Thyroid gland (tissue), 4 donors: ENCODE data around the gene RPTOR. TPM values are rescaled to one million over a fixed set of nuclear protein-coding genes. Genes with fewer than 3 reads are reported as not detected.

Experiments
- DNase-seq, 2 donors: peaks; one replicate each; pipeline ENCODE4 v3.0.0-alpha.2; 2019
- H3K27ac ChIP-seq, 3 donors: fragments of 200-600 bp; sonication (generic); 1 replicate in 2 of 3; 2 replicates in 1 of 3; pipeline ENCODE4 v1.5.1; 2016 to 2019; ENCODE audit warnings: mild to moderate bottlenecking in 1 of 3, moderate library complexity in 1 of 3
- H3K27me3 ChIP-seq: fragments of 200-600 bp; sonication (generic); one replicate; pipeline ENCODE4 v1.5.1; 2019
- H3K36me3 ChIP-seq, 2 donors: fragments of 200-600 bp; sonication (generic); one replicate each; pipeline ENCODE4 v1.5.1; 2016 to 2019
- H3K4me1 ChIP-seq, 2 donors: fragments of 200-600 bp; sonication (generic); one replicate each; pipeline ENCODE4 v1.5.1; 2017 to 2019
- H3K4me3 ChIP-seq, 3 donors: fragments of 200-600 bp; sonication (generic); replicated peaks in 1 of 3; 1 replicate in 2 of 3; 2 replicates in 1 of 3; pipeline ENCODE4 v1.5.1; 2016; ENCODE audit warnings: mild to moderate bottlenecking in 1 of 3
- H3K9me3 ChIP-seq: fragments of 200-600 bp; sonication (generic); one replicate; pipeline ENCODE4 v1.5.1; 2017
- CTCF ChIP-seq, 6 experiments: fragments of 200-600 bp in 3 of 6; fragments of 450-650 bp in 3 of 6; sonication (generic) in 3 of 6; IDR thresholded peaks; one replicate each; pipeline ENCODE4 v1.5.1; 2016 to 2019; ENCODE audit warnings: antibody characterized with exemption in 6 of 6, mild to moderate bottlenecking in 2 of 6, inconsistent platforms in 1 of 6, moderate library complexity in 1 of 6
- POLR2A ChIP-seq, 2 donors: fragments of 450-650 bp; IDR thresholded peaks; one replicate each; pipeline ENCODE4 v1.6.1; 2017; ENCODE audit warnings: antibody characterized with exemption in 2 of 2, mild to moderate bottlenecking in 2 of 2, moderate library complexity in 1 of 2
- WGBS, 2 donors: methylation state at CpG; one replicate each; pipeline ENCODE4 v1.1.5; 2017; 5-methylcytosine and 5-hydroxymethylcytosine counted together
- intact Hi-C: fragments of 100-400 bp; cut with DNase I; formaldehyde crosslinking; loops from one replicate; pipeline ENCODE4 v1.15.1; 2023
- total RNA-seq, 4 donors: library from RNA; depleted of rRNA; stranded (reverse); fragments of >200 nt; gene quantifications; one replicate each; pipeline ENCODE4 v1.2.3, GENCODE V29; 2016

Gene RPTOR
- total RNA-seq, 4 donors from 2014 or later, result 24.2 to 58.1 (median 34.5) TPM

DNA sequence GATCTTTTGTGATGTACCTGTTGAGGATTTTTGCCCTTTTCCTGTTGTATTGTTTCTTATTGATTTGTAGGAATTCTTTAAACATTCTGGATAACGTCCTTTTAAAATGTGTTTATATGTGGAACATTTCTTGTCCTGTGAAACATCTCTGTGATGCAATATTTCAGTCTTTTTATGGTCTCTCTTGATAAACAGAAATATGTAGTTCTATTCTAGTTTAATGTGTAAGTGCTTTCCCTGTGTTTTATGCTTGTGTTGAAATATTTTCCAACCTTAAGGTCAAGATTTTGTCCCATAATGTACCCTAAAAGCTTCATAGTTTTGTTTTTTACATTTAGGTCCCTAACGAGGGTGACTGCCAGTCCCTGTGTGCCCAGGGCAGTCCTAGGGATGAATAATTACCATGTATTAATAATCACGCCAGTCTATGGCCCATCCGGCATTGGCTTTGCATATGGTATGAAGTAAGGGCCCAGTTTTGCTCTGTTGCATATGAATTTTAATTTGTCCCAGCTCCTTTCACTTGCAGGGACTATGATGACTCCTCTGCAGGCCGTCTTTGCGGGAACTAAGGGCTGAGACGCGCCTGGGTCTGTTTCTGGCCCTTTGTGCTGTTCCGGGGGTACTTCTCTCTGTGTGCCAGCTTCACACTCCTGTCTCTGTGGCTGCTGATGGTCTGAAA, 44.2 kb downstream of the RPTOR start:
- no peak overlapping the region for H3K4me3 ChIP-seq
- DNase-seq, result no peak
- intact Hi-C loops, result no loop called here
- no peak overlapping the region for H3K27ac ChIP-seq
- no peak for TF ChIP-seq CTCF (IDR thresholded peaks at IDR 0.05)
- TF ChIP-seq POLR2A (IDR thresholded peaks at IDR 0.05), result no peak
- H3K9me3 ChIP-seq, result no peaks in the 10 kb centered on the region
- no peaks in the 10 kb centered on the region for H3K27me3 ChIP-seq
- WGBS, 2 donors, result 89 to 95% methylated on average over 9 of the region's 9 CpGs
- peaks cover 0 to 2% of the 10 kb centered on the region in 2 donors for H3K4me1 ChIP-seq
- no peaks in the 10 kb centered on the region for H3K36me3 ChIP-seq

- H3K27ac ChIP-seq, result no peak overlapping the region
- H3K4me3 ChIP-seq, result no peak overlapping the region
- no peaks in the 10 kb centered on the region for H3K36me3 ChIP-seq
- no peaks in the 10 kb centered on the region for H3K27me3 ChIP-seq
- WGBS, 2 donors, result 95 to 97% methylated on average over 3 of the region's 3 CpGs
- DNase-seq, result no peak
- intact Hi-C loops, result no loop called here
- H3K9me3 ChIP-seq, result no peaks in the 10 kb centered on the region
- no peaks in the 10 kb centered on the region for H3K4me1 ChIP-seq
- TF ChIP-seq CTCF (IDR thresholded peaks at IDR 0.05), result no peak
- TF ChIP-seq POLR2A (IDR thresholded peaks at IDR 0.05), result no peak
Measured at GRCh38 chr17:80591788-80592187, 47.1 kb downstream of the RPTOR start.

GRCh38 chr17:80592243-80592642, 47.6 kb downstream of the RPTOR start:
- H3K27ac ChIP-seq, result no peak overlapping the region
- H3K9me3 ChIP-seq, result no peaks in the 10 kb centered on the region
- no peaks in the 10 kb centered on the region for H3K36me3 ChIP-seq
- TF ChIP-seq CTCF (IDR thresholded peaks at IDR 0.05), result no peak
- TF ChIP-seq POLR2A (IDR thresholded peaks at IDR 0.05), result no peak
- no peaks in the 10 kb centered on the region for H3K27me3 ChIP-seq
- H3K4me3 ChIP-seq, result no peak overlapping the region
- DNase-seq, result no peak
- intact Hi-C loops, result no loop called here
- 69 to 76% methylated on average over 5 of the region's 5 CpGs for WGBS, 2 donors
- no peaks in the 10 kb centered on the region for H3K4me1 ChIP-seq

DNA sequence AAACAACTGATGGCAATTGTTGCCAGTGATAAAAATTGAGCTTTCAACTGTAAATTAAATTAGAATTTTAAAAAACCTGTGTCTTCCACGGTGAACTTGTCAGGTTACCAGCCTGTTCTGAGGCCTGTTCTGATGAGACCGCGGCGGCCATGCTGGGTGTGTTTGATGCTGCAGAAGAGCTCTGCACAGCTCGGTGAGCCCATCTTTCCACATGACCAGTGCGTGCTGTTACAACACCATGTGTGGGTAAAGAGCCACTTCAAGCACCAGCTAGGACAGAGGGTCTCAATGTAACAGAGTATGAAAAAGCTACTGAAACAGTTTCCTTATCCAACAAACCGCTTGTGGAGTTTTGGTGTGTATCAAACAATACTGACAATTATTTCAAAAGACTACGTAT, 48.5 kb downstream of the RPTOR start:
- Histone ChIP-seq H3K4me1 (no peaks in the 10 kb centered on the region), H3K9me3 (no peaks in the 10 kb centered on the region), H3K27ac (no peak overlapping the region), H3K27me3 (no peaks in the 10 kb centered on the region), H3K4me3 (no peak overlapping the region), H3K36me3 (no peaks in the 10 kb centered on the region)
- WGBS, 2 donors, result 47 to 51% methylated on average over 8 of the region's 8 CpGs
- DNase-seq, result peak; percentile 55 to 61
- no peak for TF ChIP-seq POLR2A (IDR thresholded peaks at IDR 0.05)
- TF ChIP-seq CTCF (IDR thresholded peaks at IDR 0.05), result no peak
- intact Hi-C loops, result no loop called here

- Histone ChIP-seq H3K36me3 (no peaks in the 10 kb centered on the region), H3K27me3 (no peaks in the 10 kb centered on the region), H3K27ac (no peak overlapping the region), H3K4me3 (no peak overlapping the region), H3K4me1 (no peaks in the 10 kb centered on the region), H3K9me3 (no peaks in the 10 kb centered on the region)
- 89 to 91% methylated on average over 9 of the region's 9 CpGs for WGBS, 2 donors
- TF ChIP-seq POLR2A (IDR thresholded peaks at IDR 0.05), result no peak
- no peak for TF ChIP-seq CTCF (IDR thresholded peaks at IDR 0.05)
- intact Hi-C loops, result no loop called here
- DNase-seq, result no peak
Measured at GRCh38 chr17:80594431-80595269, 50.0 kb downstream of the RPTOR start.
